Right lobe of liver (tissue), 6 donors: Measurements from ENCODE around the gene TNFRSF14. TPM values are rescaled to one million over a fixed set of nuclear protein-coding genes. Genes with fewer than 3 reads are reported as not detected.

Experiments used
- ATAC-seq, 4 donors: fragments of 200-7000 bp; cut with Tn5 transposase; one replicate each; pipeline ENCODE4 v1.9.1; 2020; ENCODE audit warnings: mild to moderate bottlenecking in 4 of 4, moderate library complexity in 4 of 4
- DNase-seq, 3 donors: peaks; one replicate each; pipeline ENCODE4 v3.0.0-alpha.2; 2020
- H3K27ac ChIP-seq, 3 donors: fragments of 200-600 bp; one replicate each; pipeline ENCODE4 v1.8.0; 2022
- H3K27me3 ChIP-seq, 2 donors: fragments of 200-600 bp; one replicate each; pipeline ENCODE4 v1.8.0; 2022
- H3K36me3 ChIP-seq, 4 donors: fragments of 200-600 bp; sonication (generic) in 1 of 4; one replicate each; pipeline versions ENCODE4 v1.5.1 to v1.8.0; 2017 to 2022; ENCODE audit warnings: control low read depth in 1 of 4
- H3K4me1 ChIP-seq, 4 donors: fragments of 200-600 bp; sonication (generic) in 1 of 4; one replicate each; pipeline versions ENCODE4 v1.5.1 to v1.8.0; 2017 to 2022; ENCODE audit warnings: control low read depth in 1 of 4
- H3K4me3 ChIP-seq, 3 donors: fragments of 200-600 bp; one replicate each; pipeline ENCODE4 v1.8.0; 2022
- H3K9me3 ChIP-seq, 4 donors: fragments of 200-600 bp; sonication (generic) in 1 of 4; one replicate each; pipeline versions ENCODE4 v1.5.1 to v1.8.0; 2017 to 2022; ENCODE audit warnings: control low read depth in 1 of 4
- CTCF ChIP-seq, 4 donors: fragments of 200-600 bp in 3 of 4; fragments of 450-650 bp in 1 of 4; IDR thresholded peaks; one replicate each; pipeline versions ENCODE4 v1.5.1 to v1.8.0; 2016 to 2022; ENCODE audit warnings: antibody characterized with exemption in 4 of 4, mild to moderate bottlenecking in 2 of 4
- POLR2A ChIP-seq: fragments of 450-650 bp; IDR thresholded peaks from one replicate; pipeline ENCODE4 v1.6.1; 2017; ENCODE audit warnings: antibody characterized with exemption, mild to moderate bottlenecking
- WGBS: methylation state at CpG from one replicate; pipeline ENCODE4 v1.1.6; 2018; ENCODE audit warnings: low coverage, low lambda C conversion rate; ENCODE audit not compliant: insufficient coverage; ENCODE audit errors: missing lambda C conversion rate; 5-methylcytosine and 5-hydroxymethylcytosine counted together
- intact Hi-C, 2 donors: fragments of 100-400 bp; cut with DNase I; formaldehyde crosslinking; loops; one replicate each; pipeline versions ENCODE4 v1.11.2 to v1.14.1; 2022
- total RNA-seq, 6 experiments: library from RNA; depleted of rRNA in 2 of 6; stranded (reverse); fragments of >200 nt in 2 of 6; fragmentation: NEBNext Ultra II Directional in 3 of 6; extraction: Animal tissue kit (Norgen Biotek cat#: 25700) in 3 of 6; gene quantifications; one replicate each; pipeline versions ENCODE4 v1.1.0 to v1.2.4, GENCODE V29; 2016 to 2023
- donor health status: DM: no; HTN: yes; CAD: no.
- donor health status: DM: no; HTN: no; CAD: no.
- donor health status: DM: no; HTN: no; CAD: no.
- donor health status: DM: no; HTN: yes; CAD: no.
- donor health status: DM: no; HTN: yes; CAD: no.

Gene TNFRSF14
- total RNA-seq, 6 experiments from 2014 or later, result 31.0 to 54.8 (median 41.1) TPM

DNA sequence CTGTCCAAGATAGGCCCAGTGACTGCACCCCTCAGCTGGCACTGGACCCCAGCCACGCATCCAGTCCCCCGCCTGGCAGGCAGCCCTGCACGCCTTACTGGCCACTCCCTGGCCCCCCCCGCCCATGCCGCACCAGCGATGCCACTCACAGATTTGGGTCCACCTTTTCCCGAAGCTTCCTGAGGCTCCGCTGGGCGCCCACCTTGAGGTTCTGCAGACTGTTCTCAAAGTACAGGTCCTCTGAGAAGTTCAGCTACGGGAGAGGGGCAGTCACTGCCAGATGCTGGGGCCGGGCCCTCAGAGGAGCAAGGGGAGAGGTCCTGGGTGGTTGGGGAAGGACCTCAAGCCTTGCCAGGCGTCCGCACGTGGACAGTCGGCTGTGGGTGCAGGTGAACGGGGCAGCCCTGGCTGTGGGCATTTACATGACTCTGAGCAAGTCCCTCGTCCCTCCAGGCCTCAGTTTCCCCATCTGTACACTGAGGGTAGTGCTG is 38.5 kb downstream of the TNFRSF14 start:
- no peak overlapping the region for H3K27ac ChIP-seq
- WGBS, result 46% methylated on average over 3 of the region's 17 CpGs
- no peaks in the 10 kb centered on the region for H3K36me3 ChIP-seq
- intact Hi-C loops, result no loop called here
- TF ChIP-seq POLR2A (no peak), CTCF (IDR thresholded peaks at IDR 0.05) (no peak)
- H3K27me3 ChIP-seq, result no peaks in the 10 kb centered on the region
- no peak overlapping the region for H3K4me3 ChIP-seq
- no peaks in the 10 kb centered on the region for H3K4me1 ChIP-seq
- peak in 2 of 3 donors; percentile 44 to 46 for DNase-seq
- H3K9me3 ChIP-seq, result no peaks in the 10 kb centered on the region
- no peak for ATAC-seq

DNA sequence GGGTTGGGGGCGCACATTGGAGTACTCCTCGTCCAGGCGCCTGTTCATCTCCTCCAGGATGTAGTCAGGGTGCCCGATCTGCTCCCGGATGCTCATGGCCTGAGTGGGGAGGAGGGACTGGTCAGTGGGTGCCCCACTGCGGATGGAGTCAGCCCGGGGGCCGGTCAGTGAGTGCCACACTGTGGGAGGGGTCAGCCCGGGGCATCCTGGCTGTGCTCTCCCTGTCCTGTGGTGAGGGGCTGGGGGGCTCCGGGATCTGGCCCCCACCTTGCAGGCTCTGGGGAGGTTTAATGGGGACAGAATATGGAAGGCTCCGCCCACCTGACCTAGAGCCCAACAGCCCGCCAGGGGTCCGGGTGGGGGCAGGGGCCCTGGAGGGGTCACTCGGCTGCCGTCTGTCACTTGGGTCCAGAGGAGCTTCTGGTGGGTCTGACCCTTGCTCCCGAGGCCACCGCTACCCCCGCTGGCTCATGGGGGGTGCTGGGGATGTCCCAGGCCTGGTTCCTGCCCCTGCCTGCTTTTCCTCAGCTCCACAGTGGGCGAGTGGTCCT is 39.2 kb downstream of the TNFRSF14 start:
- no peaks in the 10 kb centered on the region for H3K4me1 ChIP-seq
- H3K4me3 ChIP-seq, result no peak overlapping the region
- intact Hi-C loops, result no loop called here
- ATAC-seq, result no peak
- no peaks in the 10 kb centered on the region for H3K9me3 ChIP-seq
- DNase-seq, result peak in 2 of 3 donors; percentile 43 to 44
- TF ChIP-seq POLR2A, result no peak
- no peak for TF ChIP-seq CTCF (IDR thresholded peaks at IDR 0.05)
- H3K36me3 ChIP-seq, result no peaks in the 10 kb centered on the region
- H3K27me3 ChIP-seq, result no peaks in the 10 kb centered on the region
- H3K27ac ChIP-seq, result no peak overlapping the region
- WGBS, result 49% methylated on average over 3 of the region's 19 CpGs

- ATAC-seq, result no peak
- no peaks in the 10 kb centered on the region for H3K27me3 ChIP-seq
- H3K9me3 ChIP-seq, result no peaks in the 10 kb centered on the region
- H3K27ac ChIP-seq, result no peak overlapping the region
- intact Hi-C loops, result no loop called here
- DNase-seq, result peak in 2 of 3 donors; percentile 42 to 52
- TF ChIP-seq CTCF (IDR thresholded peaks at IDR 0.05), result no peak
- TF ChIP-seq POLR2A, result no peak
- no peaks in the 10 kb centered on the region for H3K36me3 ChIP-seq
- 60% methylated on average over 4 of the region's 31 CpGs for WGBS
- H3K4me3 ChIP-seq, result no peak overlapping the region
- no peaks in the 10 kb centered on the region for H3K4me1 ChIP-seq
Measured at GRCh38 chr1:2595812-2596529, 39.8 kb downstream of the TNFRSF14 start.

DNA sequence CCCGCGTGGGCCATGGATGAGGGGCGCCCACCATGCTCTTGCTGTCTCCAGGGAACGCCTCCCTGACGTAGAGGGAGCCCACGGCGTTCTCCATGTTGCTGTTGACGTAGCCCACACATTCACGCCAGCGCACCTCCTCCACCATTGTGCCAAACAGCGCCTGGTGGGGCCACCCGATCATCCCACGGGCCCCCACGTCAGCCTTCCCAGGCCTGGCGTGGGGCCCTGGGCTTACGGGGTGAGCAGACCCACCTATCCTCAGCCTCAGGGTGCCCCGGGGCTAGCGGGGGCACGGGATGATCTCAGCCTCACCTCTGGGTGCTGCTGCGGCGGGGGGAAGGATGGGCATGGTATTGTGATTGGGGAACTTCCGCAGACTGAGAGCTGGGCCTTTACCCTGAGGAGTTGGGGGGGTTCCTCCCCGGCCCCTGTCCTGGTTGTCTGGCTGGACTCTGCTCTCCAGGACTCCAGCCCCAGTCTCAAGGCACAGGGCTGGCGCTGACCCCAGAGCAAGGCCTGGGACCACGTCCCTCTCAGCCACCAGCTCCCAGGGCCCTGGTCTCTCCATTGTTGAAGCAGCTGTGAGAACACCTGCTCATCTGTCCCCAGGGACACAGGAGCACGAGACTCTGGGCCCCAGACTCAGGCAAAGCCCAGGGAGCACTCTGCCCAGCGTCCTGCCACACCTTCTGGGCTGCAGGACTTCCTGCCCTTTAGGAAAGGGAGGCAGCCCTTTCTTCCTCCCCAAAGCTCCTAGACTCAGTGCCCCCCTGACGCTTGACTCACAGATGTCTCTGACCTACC is 40.6 kb downstream of the TNFRSF14 start:
- H3K4me1 ChIP-seq, result no peaks in the 10 kb centered on the region
- no peaks in the 10 kb centered on the region for H3K9me3 ChIP-seq
- no peaks in the 10 kb centered on the region for H3K27me3 ChIP-seq
- intact Hi-C loops, result no loop called here
- H3K4me3 ChIP-seq, result no peak overlapping the region
- H3K36me3 ChIP-seq, result no peaks in the 10 kb centered on the region
- ATAC-seq (no peak), DNase-seq (peak in 2 of 3 donors; percentile 32 to 49)
- WGBS, result 89% methylated on average over 15 of the region's 28 CpGs
- H3K27ac ChIP-seq, result no peak overlapping the region
- TF ChIP-seq CTCF (IDR thresholded peaks at IDR 0.05), result no peak
- no peak for TF ChIP-seq POLR2A
